SK-N-SH (cell line): ENCODE measurements around the gene HOXA4. TPM values are rescaled to one million over a fixed set of nuclear protein-coding genes. Genes with fewer than 3 reads are reported as not detected.

Source experiments
- CTCF ChIA-PET: fragments of 300-600, 350-600 bp; formaldehyde crosslinking; extraction: SDS; loops from one replicate; lab custom pipeline; 2021; lab: Yijun Ruan, JAX
- POLR2A ChIA-PET: fragments of 350-600 bp; sonication (Branson Sonifier 250); formaldehyde crosslinking; extraction: SDS; loops from one replicate; lab custom pipeline; 2020; ENCODE audit warnings: antibody characterized with exemption, inconsistent platforms; lab: Yijun Ruan, JAX
- DNase-seq: peaks from one replicate; pipeline ENCODE4 v3.0.0; 2012
- H2AFZ ChIP-seq: fragments of 200-600 bp; sonication (generic); 2 replicates; pipeline ENCODE4 v1.8.1; 2016; ENCODE audit warnings: antibody characterized with exemption, mild to moderate bottlenecking, low read depth
- H3F3A ChIP-seq: fragments of 200-600 bp; sonication (generic); replicated peaks from 2 replicates; pipeline ENCODE3; 2016; ENCODE audit warnings: antibody characterized with exemption, mild to moderate bottlenecking; ENCODE audit not compliant: insufficient read depth
- H3K27ac ChIP-seq, 2 experiments: fragments of 200-500 bp in 1 of 2; fragments of 200-600 bp in 1 of 2; sonication (Bioruptor generic) in 1 of 2; sonication (generic), shearing (Covaris generic) in 1 of 2; 2 replicates each; pipeline versions ENCODE4 v1.5.1 to v1.6.1; 2014 to 2016; ENCODE audit warnings: low read depth in 2 of 2, inconsistent platforms in 1 of 2, low read length in 1 of 2, mild to moderate bottlenecking in 1 of 2, mixed read lengths in 1 of 2
- H3K27me3 ChIP-seq: fragments of 200-600 bp; sonication (generic), shearing (Covaris generic); 2 replicates; pipeline ENCODE4 v1.6.1; 2016; ENCODE audit warnings: mixed run types; ENCODE audit not compliant: insufficient read depth
- H3K36me3 ChIP-seq, 2 experiments: fragments of 200-500 bp in 1 of 2; fragments of 200-600 bp in 1 of 2; sonication (Bioruptor generic) in 1 of 2; sonication (generic) in 1 of 2; replicated peaks in 1 of 2; 2 replicates each; pipeline versions ENCODE3 to v1.5.1; 2014 to 2016; ENCODE audit warnings: low read length in 1 of 2, mild to moderate bottlenecking in 1 of 2; ENCODE audit not compliant: insufficient read depth in 2 of 2, control insufficient read depth in 1 of 2
- H3K4me1 ChIP-seq, 2 experiments: fragments of 200-500 bp in 1 of 2; fragments of 200-600 bp in 1 of 2; sonication (Bioruptor generic) in 1 of 2; sonication (generic), shearing (Covaris generic) in 1 of 2; 2 replicates each; pipeline versions ENCODE4 v1.5.1 to v1.6.1; 2014 to 2016; ENCODE audit warnings: low read depth in 1 of 2, low read length in 1 of 2, mixed run types in 1 of 2; ENCODE audit not compliant: insufficient read depth in 2 of 2, control insufficient read depth in 1 of 2
- H3K4me2 ChIP-seq: fragments of 200-600 bp; sonication (generic), shearing (Covaris generic); 2 replicates; pipeline ENCODE4 v1.6.1; 2017; ENCODE audit warnings: mixed run types
- H3K4me3 ChIP-seq, 2 experiments: fragments of 200-500 bp in 1 of 2; fragments of 200-600 bp in 1 of 2; sonication (Bioruptor generic) in 1 of 2; sonication (generic), shearing (Covaris generic) in 1 of 2; 2 replicates each; pipeline versions ENCODE4 v1.5.1 to v1.8.1; 2014 to 2016; ENCODE audit warnings: low read depth in 2 of 2, inconsistent platforms in 1 of 2, low read length in 1 of 2, mild to moderate bottlenecking in 1 of 2, mixed read lengths in 1 of 2, moderate library complexity in 1 of 2
- H3K79me2 ChIP-seq: fragments of 200-600 bp; sonication (generic); 2 replicates; pipeline ENCODE4 v1.8.1; 2017; ENCODE audit warnings: mild to moderate bottlenecking; ENCODE audit not compliant: insufficient read depth
- H3K9ac ChIP-seq: fragments of 200-600 bp; sonication (generic); 2 replicates; pipeline ENCODE4 v1.6.1; 2017; ENCODE audit warnings: mixed run types
- H3K9me2 ChIP-seq: fragments of 200-600 bp; sonication (generic); 2 replicates; pipeline ENCODE4 v1.6.1; 2017; ENCODE audit warnings: mixed run types
- H3K9me3 ChIP-seq: fragments of 200-600 bp; sonication (generic); 2 replicates; pipeline ENCODE4 v1.6.1; 2017; ENCODE audit warnings: mixed run types, mild to moderate bottlenecking, moderate library complexity
- H4K20me1 ChIP-seq: fragments of 200-600 bp; sonication (generic); 2 replicates; pipeline ENCODE4 v1.6.1; 2017; ENCODE audit warnings: mild to moderate bottlenecking, mixed run types; ENCODE audit not compliant: insufficient read depth
- EZH2phosphoT487 ChIP-seq: fragments of 200-600 bp; sonication (generic); IDR thresholded peaks from 2 replicates; pipeline ENCODE4 v1.6.1; 2017; ENCODE audit warnings: low read depth, mixed run types, mild to moderate bottlenecking, antibody characterized with exemption, moderate library complexity, borderline replicate concordance
- MAX ChIP-seq: IDR thresholded peaks from 2 replicates; pipeline ENCODE4 v1.4.0; 2012; ENCODE audit warnings: low read depth
- POLR2AphosphoS5 ChIP-seq: IDR thresholded peaks from 2 replicates; pipeline ENCODE4 v1.6.1; 2012; ENCODE audit warnings: low read depth, low read length
- WGBS: methylation state at CpG from one replicate; pipeline ENCODE4 v1.1.6; 2017; ENCODE audit warnings: low lambda C conversion rate; 5-methylcytosine and 5-hydroxymethylcytosine counted together
- polyA plus RNA-seq, 3 experiments: library from polyadenylated mRNA; depleted of rRNA; stranded (reverse); fragments of >200 nt; gene quantifications; 2 replicates each; pipeline ENCODE4 v1.2.3, GENCODE V29; 2012

HOXA4 gene
- polyA plus RNA-seq, 1 of the 3 experiments (the other 2 are of a cell fraction): not detected

GRCh38 chr7:27158436-27159265, 28.1 kb upstream of the HOXA4 start:
- WGBS: 40% methylated on average over 31 of the region's 35 CpGs
- POLR2A ChIA-PET: no interaction called here
- Histone ChIP-seq H3K36me3 (no peaks in the 10 kb centered on the region), H3K4me2 (no peak overlapping the region), H3K79me2 (no peaks in the 10 kb centered on the region), H3K27ac (no peak overlapping the region), H2AFZ (no peak overlapping the region), H3F3A (peaks cover 10% of the 10 kb centered on the region), H3K4me1 (peaks cover 0 to 8% of the 10 kb centered on the region in 2 experiments; a peak in 1 of 4 replicates), H4K20me1 (peaks cover 6% of the 10 kb centered on the region; the same call in 1 of the 2 replicates), H3K9ac (no peak overlapping the region), H3K4me3 (no peak overlapping the region), H3K9me2 (no peaks in the 10 kb centered on the region), H3K27me3 (peaks cover 91% of the 10 kb centered on the region), H3K9me3 (no peaks in the 10 kb centered on the region)
- no peak for DNase-seq
- CTCF ChIA-PET: interaction anchor here (0.5 to 11.7 kb wide), 9 partner anchors 10 to 1265 kb away, joined by 3 to 270 read pairs (median 5); partner anchors contain the start of genes HOXA3, HOXA5 and HOXA6
- TF ChIP-seq POLR2AphosphoS5: no peak
- TF ChIP-seq EZH2phosphoT487: peak; percentile 35; the same call in 1 of the 2 replicates

- Histone ChIP-seq H3K9me2 (no peaks in the 10 kb centered on the region), H2AFZ (no peak overlapping the region), H3K4me2 (no peak overlapping the region), H3K9me3 (no peaks in the 10 kb centered on the region), H4K20me1 (peaks cover 6% of the 10 kb centered on the region; the same call in 1 of the 2 replicates), H3K4me3 (no peak overlapping the region), H3K27me3 (peaks cover 91% of the 10 kb centered on the region), H3K4me1 (peaks cover 0 to 8% of the 10 kb centered on the region in 2 experiments; a peak in 1 of 4 replicates), H3K79me2 (no peaks in the 10 kb centered on the region), H3K9ac (no peak overlapping the region), H3K36me3 (no peaks in the 10 kb centered on the region), H3F3A (peaks cover 5% of the 10 kb centered on the region), H3K27ac (no peak overlapping the region)
- ChIA-PET POLR2A (no interaction called here), CTCF (interaction anchor here (0.6 to 11.7 kb wide), 8 partner anchors 10 to 1265 kb away, joined by 3 to 270 read pairs (median 6); partner anchors contain the start of genes HOXA11, HOXA3, HOXA5 and HOXA6)
- no peak for DNase-seq
- TF ChIP-seq EZH2phosphoT487: 0 out of 2 replicates have a peak, but pooled peaks have one; percentile 23
- TF ChIP-seq MAX: no peak
- WGBS: 38% methylated on average over 29 of the region's 30 CpGs
These were observed 27.3 kb upstream of the HOXA4 start for GRCh38 chr7:27157702-27158431.

- peaks cover 0 to 8% of the 10 kb centered on the region in 2 experiments; a peak in 1 of 4 replicates for H3K4me1 ChIP-seq
- no peaks in the 10 kb centered on the region for H3F3A ChIP-seq
- ChIA-PET POLR2A (no interaction called here), CTCF (interaction anchor here (0.6 to 11.7 kb wide), 12 partner anchors 9 to 1264 kb away, joined by 3 to 270 read pairs (median 4); partner anchors contain the start of genes HOXA11, HOXA3, HOXA5 and HOXA6)
- H4K20me1 ChIP-seq: peaks cover 6% of the 10 kb centered on the region; the same call in 1 of the 2 replicates
- no peak for TF ChIP-seq POLR2AphosphoS5
- no peak overlapping the region for H3K27ac ChIP-seq
- peaks cover 91% of the 10 kb centered on the region for H3K27me3 ChIP-seq
- H3K9me3 ChIP-seq: no peaks in the 10 kb centered on the region
- H2AFZ ChIP-seq: no peak overlapping the region
- 24% methylated on average over 21 of the region's 30 CpGs for WGBS
- H3K4me2 ChIP-seq: no peak overlapping the region
- H3K9me2 ChIP-seq: no peaks in the 10 kb centered on the region
- no peak overlapping the region for H3K9ac ChIP-seq
- no peak overlapping the region for H3K4me3 ChIP-seq
- no peaks in the 10 kb centered on the region for H3K36me3 ChIP-seq
- H3K79me2 ChIP-seq: no peaks in the 10 kb centered on the region
- no peak for DNase-seq
These were observed 26.6 kb upstream of the HOXA4 start for GRCh38 chr7:27156916-27157701.
